C4-2B (cell line): ENCODE data around the gene PPP2R1B.

Source experiments
- CTCF ChIP-seq: fragments of 450-650 bp; conservative IDR thresholded peaks from 2 replicates; pipeline ENCODE4 v1.5.1; 2017; ENCODE audit warnings: mild to moderate bottlenecking
- ZFX ChIP-seq: fragments of 450-650 bp; IDR thresholded peaks from 2 replicates; pipeline ENCODE4 v1.6.1; 2017

GRCh38 chr11:111764621-111765020, 1.6 kb downstream of the PPP2R1B start:
- TF ChIP-seq CTCF (no peak), ZFX (no peak)
